AML-193 (cell line): ENCODE data around the gene PTGR1.
"Not testable (repeated sequence)": the region's sequence is repeated elsewhere in the genome, so short reads cannot be mapped to it uniquely, and the experiment has no call there.

Experiments
- DNase-seq, 2 experiments: peaks; one replicate each; lab custom pipeline; 2025; lab: John Stamatoyannopoulos, UW

The PTGR1 gene

GRCh38 chr9:111599092-111599954, at the start of gene PTGR1:
Gene PTGR1 (minus strand): TSS chr9:111599647. CDS start chr9:111597422, 2,225 bp downstream.
- peak in 1 of 2 experiments; percentile 12 for DNase-seq

DNA sequence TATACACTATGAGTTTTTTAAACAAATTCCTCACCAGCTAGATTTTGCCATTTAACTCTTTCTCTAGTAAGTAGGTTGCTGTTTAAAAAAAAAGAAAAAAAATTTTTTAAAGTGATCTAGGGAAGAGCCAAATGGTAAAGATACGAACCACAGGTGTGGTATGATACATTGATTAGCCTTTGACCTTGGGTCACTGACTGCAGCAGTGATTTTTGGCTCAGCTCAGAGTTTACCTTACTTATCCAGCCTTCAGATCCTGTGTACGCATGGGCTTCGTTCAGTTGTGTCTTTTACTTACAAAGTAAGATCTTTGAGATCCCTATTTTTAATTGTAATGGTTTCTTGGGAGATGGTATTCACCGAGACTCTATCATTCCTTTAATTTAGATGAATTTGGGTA, 49.6 kb upstream of the PTGR1 start:
- DNase-seq: no peak

DNA sequence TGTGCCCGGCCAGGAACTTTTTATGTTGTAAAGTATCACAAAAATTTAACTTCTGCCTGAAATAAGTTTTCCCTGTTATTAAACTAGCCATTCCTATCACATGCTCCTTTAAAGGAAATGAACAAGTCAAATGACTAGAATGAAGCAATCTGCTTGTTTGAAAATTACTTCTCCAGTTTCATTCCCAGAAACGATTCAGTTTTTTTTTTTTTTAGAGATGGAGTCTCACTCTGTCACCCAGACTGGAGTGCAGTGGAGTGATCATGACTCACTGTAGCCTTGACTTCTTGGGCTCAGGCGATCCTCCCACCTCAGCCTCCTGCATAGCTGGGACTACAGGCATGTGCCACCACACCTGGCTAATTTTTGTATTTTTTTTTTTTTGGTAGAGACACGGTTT, 48.6 kb upstream of the PTGR1 start:
- DNase-seq: no peak

DNA sequence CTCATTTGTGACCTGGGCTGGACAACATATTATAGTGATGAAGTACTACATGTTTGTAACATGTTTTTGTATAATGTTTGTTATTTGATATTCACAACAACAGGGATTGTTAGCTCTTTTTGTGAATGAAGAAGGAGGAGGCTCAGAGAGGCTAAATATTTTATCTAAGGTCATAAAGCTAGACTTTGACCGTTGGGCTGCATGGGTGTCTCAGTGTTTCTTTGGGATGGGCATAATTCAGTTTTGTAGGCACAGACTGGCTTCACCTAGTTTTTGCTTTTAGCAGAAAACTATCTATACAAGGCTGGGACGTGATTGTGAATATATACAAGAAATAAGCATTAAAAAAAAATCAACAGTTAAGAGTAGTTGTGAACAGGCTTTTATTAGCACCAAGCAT, 47.0 kb upstream of the PTGR1 start:
- no peak for DNase-seq

- DNase-seq: no peak
Measured at GRCh38 chr9:111645806-111646205, 46.4 kb upstream of the PTGR1 start.

DNA sequence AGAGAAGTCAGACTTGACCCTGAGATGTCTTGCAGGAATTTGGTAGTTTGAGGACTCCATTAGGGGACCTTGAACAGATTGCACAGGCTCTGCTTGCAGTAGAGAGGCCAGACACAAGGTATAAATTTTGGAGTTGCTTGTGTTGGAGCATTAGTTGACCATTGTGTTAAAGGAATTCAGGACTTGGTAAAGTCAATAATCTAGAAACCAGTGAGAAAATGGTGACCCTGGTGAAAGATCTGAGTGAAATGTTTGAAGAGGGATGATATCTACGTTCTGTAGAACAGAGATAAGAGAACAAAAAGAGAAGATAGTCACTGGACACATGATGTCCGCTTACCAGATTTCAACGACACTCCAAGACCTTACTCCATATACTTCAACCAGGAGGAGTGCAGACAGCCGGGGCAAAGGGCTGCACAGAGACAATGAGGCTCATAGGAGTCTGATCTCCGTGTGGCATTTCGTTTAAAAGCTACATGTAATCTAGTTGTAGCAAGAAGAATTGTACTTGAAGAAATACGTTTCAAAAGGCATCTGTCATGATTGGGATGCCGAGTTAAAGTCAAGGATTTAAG, 44.8 kb upstream of the PTGR1 start:
- no peak for DNase-seq

GRCh38 chr9:111637421-111637950, 38.0 kb upstream of the PTGR1 start:
- no peak for DNase-seq

DNA sequence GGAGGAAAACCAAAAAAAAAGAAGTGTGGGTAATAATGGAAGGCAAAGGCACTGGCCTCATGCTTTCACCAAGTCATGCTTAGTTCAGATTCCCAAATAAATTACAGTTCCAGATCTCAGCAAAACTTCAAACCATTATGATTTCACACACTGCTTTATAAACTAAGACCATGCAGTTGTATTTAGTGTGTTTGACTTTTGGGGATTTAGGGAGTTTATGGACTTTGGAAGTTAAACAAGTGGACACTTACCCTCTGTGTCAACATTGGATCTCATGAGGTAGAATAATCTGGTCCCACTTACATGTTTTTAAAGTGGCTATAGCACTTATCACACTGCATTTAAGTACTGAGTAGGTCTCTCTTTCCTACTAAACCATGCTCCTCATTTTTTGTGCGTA, 35.4 kb upstream of the PTGR1 start:
- DNase-seq: no peak

DNA sequence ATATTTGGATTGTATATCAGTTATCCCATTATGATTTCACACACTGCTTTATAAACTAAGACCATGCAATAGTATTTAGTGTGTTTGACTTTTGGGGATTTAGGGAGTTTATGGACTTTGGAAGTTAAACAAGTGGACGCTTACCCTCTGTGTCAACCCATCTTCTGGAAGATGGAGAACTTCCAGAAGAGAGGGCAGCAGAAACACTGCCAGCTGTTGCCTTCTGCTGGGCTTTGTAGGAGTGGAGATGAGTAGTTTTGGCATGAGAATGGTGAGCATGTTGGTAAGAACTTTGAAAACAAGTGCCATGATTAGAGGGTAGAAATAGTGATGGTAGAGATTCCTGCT, 33.9 kb upstream of the PTGR1 start:
- no peak for DNase-seq

- no peak for DNase-seq
Measured at GRCh38 chr9:111632695-111633388, 33.4 kb upstream of the PTGR1 start.

GRCh38 chr9:111632060-111632459, 32.6 kb upstream of the PTGR1 start:
- DNase-seq: peak; percentile 37 to 47

GRCh38 chr9:111631214-111631971, 31.9 kb upstream of the PTGR1 start, which contains the start of gene DNAJC25:
Gene DNAJC25 (plus strand): TSS chr9:111631334. CDS start chr9:111631408, 74 bp downstream.
- peak; percentile 94 to 97 for DNase-seq

GRCh38 chr9:111630964-111631213, 31.4 kb upstream of the PTGR1 start:
- DNase-seq: no peak

DNA sequence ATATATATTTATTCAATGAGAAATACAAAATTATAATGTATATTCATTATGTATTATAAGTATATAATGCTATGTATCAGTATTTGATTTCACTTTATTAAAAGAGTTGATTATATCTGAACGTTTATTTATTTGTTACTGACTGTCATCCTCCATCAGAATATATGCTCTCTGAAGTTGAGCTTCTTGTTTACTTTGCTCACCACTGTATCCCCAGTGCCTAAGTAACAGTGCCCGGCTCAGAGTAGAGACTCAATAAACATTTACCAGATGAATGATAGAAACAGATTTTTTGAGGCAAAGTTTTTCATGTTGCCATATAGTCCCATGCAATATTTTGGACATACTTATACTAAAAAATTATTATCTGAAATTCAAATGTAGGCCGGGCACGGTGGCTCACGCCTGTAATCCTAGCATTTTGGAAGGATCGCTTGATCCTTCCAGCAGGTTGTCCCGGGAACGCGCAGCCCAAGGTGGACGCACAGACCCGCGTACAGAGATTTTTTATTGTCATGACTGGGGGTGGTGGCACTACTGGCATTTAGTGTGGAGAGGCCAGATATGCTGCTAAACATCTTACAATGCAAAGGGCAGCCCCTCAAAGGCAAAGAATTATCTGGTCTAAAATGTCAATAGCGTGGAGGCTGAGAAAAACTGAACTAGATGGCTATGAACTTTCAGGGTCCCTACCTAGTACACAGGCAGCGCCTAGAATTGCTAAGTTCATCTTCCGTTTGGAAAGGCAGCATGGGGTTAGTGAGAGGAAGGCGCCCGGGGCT, 30.9 kb upstream of the PTGR1 start:
- DNase-seq: no peak

DNA sequence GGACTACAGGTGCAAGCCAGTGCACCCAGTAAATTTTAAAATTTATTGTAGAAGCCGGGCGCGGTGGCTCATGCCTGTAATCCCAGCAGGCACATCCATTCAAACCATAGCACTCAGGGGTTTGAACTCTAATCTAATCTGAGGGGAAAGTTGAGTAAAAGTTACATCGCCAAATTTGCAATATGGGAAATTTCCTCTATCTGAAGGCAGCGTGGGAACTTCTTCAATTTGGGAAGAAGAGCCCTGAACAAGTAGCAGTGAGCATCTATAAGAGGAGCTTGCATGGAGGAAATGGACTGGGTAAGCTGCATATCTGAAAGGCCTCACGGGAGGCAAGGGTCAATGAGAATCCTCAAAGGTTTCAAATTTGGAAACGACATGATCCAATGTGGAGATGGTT, 29.0 kb upstream of the PTGR1 start:
- DNase-seq: no peak

DNA sequence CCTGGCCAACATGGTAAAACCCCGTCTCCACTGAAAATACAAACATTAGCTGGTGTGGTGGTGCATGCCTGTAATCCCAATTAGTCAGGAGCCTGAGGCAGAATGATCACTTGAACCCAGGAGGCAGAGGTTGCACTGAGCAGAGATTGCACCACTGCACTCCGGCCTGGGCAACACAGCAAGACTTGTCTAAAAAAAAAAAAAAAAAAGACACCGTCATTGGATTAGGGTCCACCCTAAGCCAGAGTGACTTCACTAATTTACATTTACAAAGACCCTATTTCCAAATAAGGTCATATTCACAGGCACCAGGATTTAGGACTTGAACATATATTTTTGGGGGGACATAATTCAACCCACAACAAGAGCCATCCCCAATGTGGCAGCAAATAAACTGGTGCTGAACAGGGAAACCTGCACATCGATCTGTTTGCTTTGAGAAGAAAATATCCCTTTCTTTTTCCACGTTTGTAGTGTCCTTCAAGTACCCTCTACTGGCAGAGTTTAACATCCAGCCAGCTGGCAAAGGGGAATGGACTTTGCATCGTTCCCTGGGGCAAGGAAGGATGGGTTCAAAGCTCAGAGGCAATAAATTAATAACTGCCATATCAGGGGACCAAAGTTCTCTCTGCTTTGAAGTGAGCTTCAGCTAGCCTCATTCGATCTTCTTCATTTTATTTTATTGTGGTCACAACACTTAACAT, 28.0 kb upstream of the PTGR1 start:
- DNase-seq: no peak

- DNase-seq: peak; percentile 36 to 46
Measured at GRCh38 chr9:111622626-111623025, 23.2 kb upstream of the PTGR1 start.

DNA sequence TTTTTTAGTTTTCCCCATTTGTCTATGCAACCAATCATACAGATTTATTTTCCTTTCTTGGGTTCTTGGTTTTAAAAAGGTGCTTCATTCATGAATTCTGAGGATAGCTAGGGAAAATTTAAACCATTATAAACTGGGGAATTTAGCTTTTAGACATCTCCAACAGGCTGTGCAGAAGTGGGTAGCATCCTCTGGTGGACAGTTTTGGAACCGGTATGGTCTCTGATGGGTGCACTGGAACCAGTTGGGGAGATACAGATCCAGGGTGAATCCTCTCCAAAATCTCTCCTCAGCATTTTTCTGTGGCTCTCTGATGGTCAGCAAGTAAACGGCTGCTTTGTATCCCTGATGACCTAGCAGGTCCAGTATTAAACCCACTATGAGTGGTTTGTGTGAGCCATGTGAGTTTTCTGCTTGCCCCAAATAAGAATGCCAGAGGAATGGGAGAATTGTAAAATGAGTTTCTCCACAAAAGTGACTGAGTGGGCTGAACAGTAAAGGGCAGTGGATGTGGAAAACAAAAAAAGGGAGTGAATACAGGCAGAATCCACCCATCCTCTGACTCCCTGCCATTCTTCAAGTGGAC, 22.5 kb upstream of the PTGR1 start:
- peak; percentile 22 to 30 for DNase-seq

- not testable (repeated sequence) for DNase-seq
Measured at GRCh38 chr9:111617349-111617748, 17.9 kb upstream of the PTGR1 start.

DNA sequence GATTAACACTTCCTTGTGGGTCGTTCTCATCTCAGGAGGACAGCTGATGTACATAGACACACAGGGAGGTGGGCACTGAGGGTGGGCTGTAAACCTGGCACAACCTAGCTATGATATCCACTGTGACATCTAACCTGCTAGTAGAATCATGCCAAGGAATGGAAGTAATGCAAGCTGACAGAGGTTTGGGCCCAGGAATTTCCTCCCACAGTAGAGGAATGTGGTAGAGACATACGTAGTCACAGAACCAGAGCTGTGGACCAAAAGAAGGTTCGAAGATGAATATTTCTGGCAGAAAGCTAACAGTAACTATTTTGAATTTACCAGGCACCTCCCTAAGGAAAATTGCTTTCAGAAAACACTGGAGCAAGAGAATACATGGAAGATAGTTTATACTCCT, 16.5 kb upstream of the PTGR1 start:
- DNase-seq: no peak
